ENCODE results near the gene BID.

Gene BID

DNA sequence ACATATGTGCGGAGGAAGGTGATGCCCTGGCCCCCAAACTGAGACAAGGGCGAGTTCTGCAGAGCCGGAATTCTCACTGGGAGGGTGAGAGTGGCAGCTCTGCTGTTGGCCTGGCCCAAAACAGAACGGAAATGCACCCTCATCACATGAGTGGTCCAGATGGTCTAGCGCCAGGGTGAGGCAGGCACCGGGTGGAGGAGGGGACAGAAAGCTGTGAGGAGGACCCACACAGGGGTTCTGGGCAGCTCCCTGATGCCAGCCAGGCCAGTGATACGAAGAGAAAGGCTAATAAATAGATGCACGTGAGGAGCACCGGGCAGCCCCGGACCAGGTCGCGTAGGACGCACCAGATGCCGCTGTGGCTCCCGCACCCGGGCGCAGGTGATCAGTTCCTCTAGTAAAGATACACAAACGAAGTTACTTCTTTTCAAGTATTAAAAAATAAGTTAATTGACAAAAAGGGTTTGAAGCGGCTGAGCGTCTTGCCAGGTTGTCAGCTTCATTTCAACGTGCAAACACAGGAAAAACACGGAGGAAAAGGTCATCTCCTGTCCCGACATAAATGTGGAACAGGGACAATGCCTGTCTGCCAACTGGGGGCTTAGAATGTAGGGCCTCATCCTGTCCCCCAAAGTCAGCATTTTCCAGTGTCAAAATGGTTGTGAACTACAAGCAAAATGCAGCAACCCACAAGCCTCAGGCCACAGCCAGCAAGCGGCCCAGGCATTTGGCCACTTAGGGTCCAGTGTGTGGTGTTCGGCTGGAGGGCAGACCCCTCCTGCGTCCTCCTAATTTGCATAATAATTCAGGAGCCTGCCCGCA is 15.3 kb upstream of the BID start:
- no peak for DNase-seq (ENCODE audit: low read depth)
- TF ChIP-seq CTCF (conservative IDR thresholded peaks at IDR 0.05; ENCODE audit: control insufficient read depth, insufficient read depth, low read depth, low read length): no peak

GRCh38 chr22:17788528-17789378 is 14.5 kb upstream of the BID start:
- TF ChIP-seq CTCF (conservative IDR thresholded peaks at IDR 0.05; ENCODE audit: control insufficient read depth, insufficient read depth, low read depth, low read length): no peak
- no peak overlapping the region for H3K4me3 ChIP-seq (ENCODE audit: control insufficient read depth, low read depth, low read length)
- DNase-seq (ENCODE audit: low read depth): no peak

More for the DNA sequence above, 15.3 kb upstream of the BID start:
- H3K4me3 ChIP-seq (ENCODE audit: control insufficient read depth, low read depth, low read length): no peak overlapping the region

GRCh38 chr22:17787716-17788330 is 13.6 kb upstream of the BID start:
- H3K4me3 ChIP-seq (ENCODE audit: control insufficient read depth, low read depth, low read length): no peak overlapping the region
- TF ChIP-seq CTCF (conservative IDR thresholded peaks at IDR 0.05; ENCODE audit: control insufficient read depth, insufficient read depth, low read depth, low read length): no peak

DNA sequence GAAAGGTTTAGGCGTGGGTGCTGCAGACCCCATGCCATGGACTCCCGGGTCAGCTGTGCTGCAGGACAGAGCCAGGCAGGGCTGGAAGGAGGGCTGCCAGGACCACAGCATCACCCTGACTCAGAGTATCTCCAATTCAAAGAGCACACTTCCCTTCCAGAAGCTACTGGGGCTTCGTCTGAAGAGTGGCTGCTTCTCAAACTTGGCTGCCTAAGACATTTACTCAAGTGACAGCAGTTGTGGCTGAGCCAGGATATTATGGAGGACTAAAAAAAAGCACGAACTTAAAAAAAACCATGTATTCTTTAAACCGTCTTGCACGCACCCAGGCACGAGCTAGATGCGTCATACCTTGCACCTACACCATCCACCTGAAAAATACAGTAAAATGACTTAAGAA is 13.0 kb upstream of the BID start:
- TF ChIP-seq CTCF (conservative IDR thresholded peaks at IDR 0.05; ENCODE audit: control insufficient read depth, insufficient read depth, low read depth, low read length): no peak
- DNase-seq (ENCODE audit: low read depth): peak; percentile 48
- no peak overlapping the region for H3K4me3 ChIP-seq (ENCODE audit: control insufficient read depth, low read depth, low read length)

More at GRCh38 chr22:17787716-17788330, 13.6 kb upstream of the BID start:
- DNase-seq (ENCODE audit: low read depth): no peak

DNA sequence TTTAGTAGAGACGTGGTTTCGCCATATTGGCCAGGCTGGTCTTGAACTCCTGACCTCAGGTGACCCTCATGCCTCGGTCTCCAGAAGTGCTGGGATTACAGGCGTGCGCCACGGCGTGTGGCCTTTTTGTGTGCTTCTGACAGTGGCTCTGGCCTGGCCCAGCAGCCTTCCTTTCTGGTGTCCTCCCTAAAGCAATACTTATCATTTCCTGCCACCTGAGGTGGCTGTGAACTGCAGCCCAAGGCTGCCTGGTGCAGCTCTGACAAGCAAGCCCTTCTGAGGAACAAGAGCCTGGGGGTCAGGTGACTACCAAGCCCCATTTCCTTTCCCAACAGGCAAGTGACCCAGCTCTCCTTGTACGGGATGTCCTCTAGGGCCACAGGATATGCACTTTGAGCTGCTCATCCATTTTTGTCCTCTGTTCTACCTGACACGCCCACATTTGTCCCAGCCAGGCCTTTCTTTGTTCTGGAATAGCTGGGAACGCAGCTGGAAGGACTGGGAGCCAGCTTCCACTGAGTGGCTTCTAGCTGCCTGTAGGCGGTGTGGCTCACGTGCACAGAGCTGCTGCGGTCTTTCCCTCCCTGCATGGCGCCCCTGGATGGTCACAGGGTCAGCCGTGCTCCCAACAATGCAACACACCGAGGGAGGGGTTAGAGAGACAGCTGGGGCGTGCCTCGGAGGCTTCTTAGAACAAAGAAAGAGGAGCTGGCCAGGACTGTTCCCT is 12.3 kb upstream of the BID start:
- H3K4me3 ChIP-seq (ENCODE audit: control insufficient read depth, low read depth, low read length): no peak overlapping the region
- peak; percentile 71 for DNase-seq (ENCODE audit: low read depth)
- TF ChIP-seq CTCF (conservative IDR thresholded peaks at IDR 0.05; ENCODE audit: control insufficient read depth, insufficient read depth, low read depth, low read length): no peak

All from fibroblast of mammary gland (primary cell).